Measurements from ENCODE around the gene SETD1B. TPM values are rescaled to one million over a fixed set of nuclear protein-coding genes. Genes with fewer than 3 reads are reported as not detected.

SETD1B gene
- total RNA-seq, 1 experiment from 2014 or later = 1.1 TPM

GRCh38 chr12:121811434-121812319 is 7.9 kb downstream of the SETD1B start:
- peaks cover 76% of the 10 kb centered on the region for H3K36me3 ChIP-seq
- H3K9me3 ChIP-seq = no peaks in the 10 kb centered on the region
- peak; percentile 72 for DNase-seq
- H3K27me3 ChIP-seq = no peaks in the 10 kb centered on the region
- peak overlapping the region; percentile 23 for H3K4me3 ChIP-seq

- peaks cover 76% of the 10 kb centered on the region for H3K36me3 ChIP-seq
- no peak for DNase-seq
- peak overlapping the region; percentile 23 for H3K4me3 ChIP-seq
- no peaks in the 10 kb centered on the region for H3K27me3 ChIP-seq
- H3K9me3 ChIP-seq = no peaks in the 10 kb centered on the region
These were observed 8.6 kb downstream of the SETD1B start for GRCh38 chr12:121812320-121812871.

- DNase-seq = no peak
- H3K4me3 ChIP-seq = no peak overlapping the region
- H3K36me3 ChIP-seq = peaks cover 78% of the 10 kb centered on the region
- H3K9me3 ChIP-seq = no peaks in the 10 kb centered on the region
- H3K27me3 ChIP-seq = no peaks in the 10 kb centered on the region
These were observed 9.4 kb downstream of the SETD1B start for GRCh38 chr12:121812921-121813896.

GRCh38 chr12:121813951-121814350 is 10.1 kb downstream of the SETD1B start:
- Histone ChIP-seq H3K27me3 (no peaks in the 10 kb centered on the region), H3K36me3 (peaks cover 75% of the 10 kb centered on the region), H3K4me3 (no peak overlapping the region), H3K9me3 (no peaks in the 10 kb centered on the region)
- no peak for DNase-seq

GRCh38 chr12:121814429-121815119 is 10.8 kb downstream of the SETD1B start:
- Histone ChIP-seq H3K4me3 (no peak overlapping the region), H3K9me3 (no peaks in the 10 kb centered on the region), H3K27me3 (no peaks in the 10 kb centered on the region), H3K36me3 (peaks cover 74% of the 10 kb centered on the region)
- no peak for DNase-seq

GRCh38 chr12:121815263-121815662 is 11.5 kb downstream of the SETD1B start:
- H3K27me3 ChIP-seq = no peaks in the 10 kb centered on the region
- no peak overlapping the region for H3K4me3 ChIP-seq
- no peak for DNase-seq
- peaks cover 80% of the 10 kb centered on the region for H3K36me3 ChIP-seq
- no peaks in the 10 kb centered on the region for H3K9me3 ChIP-seq

GRCh38 chr12:121816925-121817647 is 13.3 kb downstream of the SETD1B start:
- no peak for DNase-seq
- Histone ChIP-seq H3K36me3 (peaks cover 76% of the 10 kb centered on the region), H3K9me3 (no peaks in the 10 kb centered on the region), H3K27me3 (no peaks in the 10 kb centered on the region), H3K4me3 (no peak overlapping the region)

- peaks cover 76% of the 10 kb centered on the region for H3K36me3 ChIP-seq
These were observed 13.8 kb downstream of the SETD1B start for GRCh38 chr12:121817648-121818043.

GRCh38 chr12:121819212-121819949 is 15.6 kb downstream of the SETD1B start:
- DNase-seq = no peak
- no peak overlapping the region for H3K4me3 ChIP-seq

More at GRCh38 chr12:121817648-121818043, 13.8 kb downstream of the SETD1B start:
- H3K4me3 ChIP-seq = no peak overlapping the region
- DNase-seq = no peak
- no peaks in the 10 kb centered on the region for H3K9me3 ChIP-seq
- no peaks in the 10 kb centered on the region for H3K27me3 ChIP-seq

GRCh38 chr12:121820056-121820455 is 16.2 kb downstream of the SETD1B start:
- Histone ChIP-seq H3K9me3 (no peaks in the 10 kb centered on the region), H3K27me3 (no peaks in the 10 kb centered on the region), H3K4me3 (no peak overlapping the region), H3K36me3 (peaks cover 67% of the 10 kb centered on the region)
- DNase-seq = no peak

More at GRCh38 chr12:121819212-121819949, 15.6 kb downstream of the SETD1B start:
- Histone ChIP-seq H3K27me3 (no peaks in the 10 kb centered on the region), H3K36me3 (peaks cover 74% of the 10 kb centered on the region), H3K9me3 (no peaks in the 10 kb centered on the region)

- no peaks in the 10 kb centered on the region for H3K9me3 ChIP-seq
- H3K4me3 ChIP-seq = no peak overlapping the region
- no peaks in the 10 kb centered on the region for H3K27me3 ChIP-seq
- peaks cover 62% of the 10 kb centered on the region for H3K36me3 ChIP-seq
- DNase-seq = no peak
These were observed 18.7 kb downstream of the SETD1B start for GRCh38 chr12:121822393-121823100.

GRCh38 chr12:121823101-121823726 is 19.4 kb downstream of the SETD1B start:
- no peak overlapping the region for H3K4me3 ChIP-seq
- no peak for DNase-seq
- no peaks in the 10 kb centered on the region for H3K9me3 ChIP-seq
- no peaks in the 10 kb centered on the region for H3K27me3 ChIP-seq
- H3K36me3 ChIP-seq = peaks cover 62% of the 10 kb centered on the region

- Histone ChIP-seq H3K4me3 (no peak overlapping the region), H3K36me3 (peaks cover 60% of the 10 kb centered on the region), H3K27me3 (no peaks in the 10 kb centered on the region), H3K9me3 (no peaks in the 10 kb centered on the region)
- DNase-seq = no peak
These were observed 19.9 kb downstream of the SETD1B start for GRCh38 chr12:121823727-121824115.

GRCh38 chr12:121825041-121825523 is 21.3 kb downstream of the SETD1B start:
- no peak overlapping the region for H3K4me3 ChIP-seq
- no peaks in the 10 kb centered on the region for H3K27me3 ChIP-seq
- peaks cover 56% of the 10 kb centered on the region for H3K36me3 ChIP-seq
- DNase-seq = no peak
- H3K9me3 ChIP-seq = no peaks in the 10 kb centered on the region

Measured in MG63 (cell line).